ENCODE data around the gene DNAH14.
"Not testable (repeated sequence)": the region's sequence is repeated elsewhere in the genome, so short reads cannot be mapped to it uniquely, and the experiment has no call there.

Gene DNAH14

GRCh38 chr1:224922404-224923164, 6.9 kb upstream of the DNAH14 start:
- no peak for DNase-seq

- DNase-seq, result no peak
These were observed 5.7 kb upstream of the DNAH14 start for GRCh38 chr1:224923726-224924125.

GRCh38 chr1:224927631-224928030, 1.8 kb upstream of the DNAH14 start:
- not testable (repeated sequence) for DNase-seq

- DNase-seq, result no peak
These were observed 569 bp upstream of the DNAH14 start for GRCh38 chr1:224928906-224929305.

DNA sequence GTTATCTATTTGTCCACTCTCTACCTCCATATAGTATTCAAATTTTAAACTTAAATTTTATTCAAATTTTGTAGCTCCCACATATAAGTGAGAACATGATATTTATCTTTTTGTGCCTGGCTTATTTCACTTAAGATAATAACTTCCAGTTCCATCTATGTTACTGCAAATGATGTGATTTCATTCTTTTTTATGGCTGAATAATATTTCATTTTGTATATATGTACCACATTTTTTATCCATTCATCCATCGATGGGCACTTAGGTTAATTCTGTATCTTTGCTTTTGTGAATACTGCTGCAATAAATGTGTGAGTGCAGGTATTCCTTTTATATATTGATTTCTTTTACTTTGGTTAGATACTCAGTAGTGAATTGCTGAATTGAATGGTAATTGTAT, 2.1 kb downstream of the DNAH14 start:
- DNase-seq, result no peak

DNA sequence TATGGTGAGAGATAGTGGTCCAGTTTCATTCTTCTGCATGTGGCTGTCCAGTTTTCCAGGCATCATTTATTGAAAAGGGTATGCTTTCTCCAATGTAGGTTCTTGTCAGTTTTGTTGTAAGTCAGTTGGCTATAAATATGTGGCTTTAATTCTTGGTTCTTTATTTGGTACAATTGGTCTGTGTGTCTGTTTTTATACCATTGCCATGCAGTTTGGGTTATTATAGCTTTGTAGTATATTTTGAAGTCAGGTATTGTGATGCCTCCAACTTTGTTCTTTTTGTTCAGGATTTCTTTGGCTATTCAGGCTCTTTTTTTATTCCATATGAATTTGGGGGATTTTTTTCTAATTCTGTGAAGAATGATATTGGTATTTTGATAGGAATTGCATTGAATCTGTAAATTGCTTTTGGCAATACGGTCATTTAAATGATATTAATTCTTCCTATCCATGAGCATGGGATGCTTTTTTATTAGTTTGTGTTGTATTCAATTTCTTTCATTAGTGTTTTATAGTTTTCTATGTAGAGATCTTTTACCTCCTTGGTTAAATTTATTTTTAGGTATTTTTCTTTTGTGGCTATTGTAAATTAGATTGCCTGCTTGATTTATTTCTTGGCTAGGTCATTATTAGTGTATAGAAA, 3.3 kb downstream of the DNAH14 start:
- DNase-seq, result no peak

DNA sequence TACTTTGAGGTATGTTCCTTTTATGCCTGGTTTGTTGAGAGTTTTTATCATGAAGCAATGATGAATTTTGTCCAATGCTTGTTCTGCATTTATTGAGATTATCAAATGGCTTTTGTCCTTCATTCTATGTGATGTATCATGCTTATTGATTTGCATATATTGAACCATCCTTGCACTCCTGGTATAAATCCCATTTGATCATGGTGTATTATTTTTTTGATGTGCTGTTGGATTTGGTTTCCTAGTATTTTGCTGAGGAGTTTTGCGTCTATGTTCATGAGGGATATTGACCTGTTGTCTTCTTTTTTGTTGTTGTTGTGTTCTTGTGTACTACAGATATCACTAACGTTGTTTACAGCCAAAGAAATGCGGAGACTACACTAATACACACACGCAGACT, 4.1 kb downstream of the DNAH14 start:
- no peak for DNase-seq

DNA sequence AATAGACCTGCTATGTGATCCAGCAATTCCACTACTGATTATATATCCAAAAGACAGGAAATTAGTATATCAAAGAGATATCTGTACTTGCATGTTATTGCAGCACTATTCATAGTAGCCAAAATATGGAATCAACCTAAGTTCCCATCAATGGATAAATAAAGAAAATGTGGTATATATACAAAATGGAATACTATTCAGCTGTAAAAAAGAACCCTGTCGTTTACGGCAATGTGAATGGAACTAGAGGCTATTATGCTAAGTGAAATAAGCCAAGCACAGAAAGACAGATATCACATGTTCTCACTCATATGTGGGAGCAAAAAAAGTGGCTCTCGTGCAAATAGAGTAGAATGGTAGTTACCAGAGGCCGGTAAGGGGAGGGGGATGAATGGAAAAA, 9.2 kb downstream of the DNAH14 start:
- no peak for DNase-seq

- DNase-seq, result no peak
These were observed 10.5 kb downstream of the DNAH14 start for GRCh38 chr1:224939844-224940425.

DNA sequence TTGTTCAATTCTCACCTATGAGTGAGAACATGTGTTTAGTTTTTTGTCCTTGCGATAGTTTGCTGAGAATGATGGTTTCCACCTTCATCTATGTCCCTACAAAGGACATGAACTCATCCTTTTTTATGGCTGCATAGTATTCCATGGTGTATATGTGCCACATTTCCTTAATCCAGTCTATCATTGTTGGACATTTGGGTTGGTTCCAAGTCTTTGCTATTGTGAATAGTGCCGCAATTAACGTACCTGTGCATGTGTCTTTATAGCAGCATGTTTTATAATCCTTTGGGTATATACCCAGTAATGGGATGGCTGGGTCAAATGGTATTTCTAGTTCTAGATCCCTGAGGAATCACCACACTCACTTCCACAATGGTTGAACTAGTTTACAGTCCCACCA, 11.3 kb downstream of the DNAH14 start:
- DNase-seq, result not testable (repeated sequence)

DNA sequence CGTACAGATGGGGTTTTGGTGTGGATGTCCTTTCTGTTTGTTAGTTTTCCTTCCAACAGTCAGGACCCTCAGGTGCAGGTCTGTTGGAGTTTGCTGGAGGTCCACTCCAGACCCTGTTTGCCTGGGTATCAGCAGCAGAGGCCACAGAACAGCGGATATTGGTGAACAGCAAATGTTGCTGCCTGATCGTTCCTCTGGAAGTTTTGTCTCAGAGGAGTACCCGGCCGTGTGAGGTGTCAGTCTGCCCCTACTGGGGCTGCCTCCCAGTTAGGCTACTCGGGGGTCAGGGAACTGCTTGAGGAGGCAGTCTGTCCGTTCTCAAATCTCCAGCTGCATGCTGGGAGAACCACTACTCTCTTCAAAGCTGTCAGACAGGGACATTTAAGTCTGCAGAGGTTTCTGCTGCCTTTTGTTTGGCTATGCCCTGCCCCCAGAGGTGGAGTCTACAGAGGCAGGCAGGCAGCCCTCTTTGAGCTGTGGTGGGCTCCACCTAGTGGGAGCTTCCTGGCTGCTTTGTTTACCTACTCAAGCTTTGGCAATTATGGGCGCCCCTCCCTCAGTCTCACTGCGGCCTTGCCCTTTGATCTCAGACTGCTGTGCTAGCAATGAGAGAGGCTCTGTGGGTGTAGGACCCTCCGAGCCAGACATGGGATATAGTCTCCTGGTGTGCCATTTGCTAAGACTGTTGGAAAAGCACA, 16.3 kb downstream of the DNAH14 start:
- DNase-seq, result not testable (repeated sequence)

- not testable (repeated sequence) for DNase-seq
These were observed 16.8 kb downstream of the DNAH14 start for GRCh38 chr1:224946349-224946691.

GRCh38 chr1:224957696-224958095, 28.2 kb downstream of the DNAH14 start:
- DNase-seq, result no peak

DNA sequence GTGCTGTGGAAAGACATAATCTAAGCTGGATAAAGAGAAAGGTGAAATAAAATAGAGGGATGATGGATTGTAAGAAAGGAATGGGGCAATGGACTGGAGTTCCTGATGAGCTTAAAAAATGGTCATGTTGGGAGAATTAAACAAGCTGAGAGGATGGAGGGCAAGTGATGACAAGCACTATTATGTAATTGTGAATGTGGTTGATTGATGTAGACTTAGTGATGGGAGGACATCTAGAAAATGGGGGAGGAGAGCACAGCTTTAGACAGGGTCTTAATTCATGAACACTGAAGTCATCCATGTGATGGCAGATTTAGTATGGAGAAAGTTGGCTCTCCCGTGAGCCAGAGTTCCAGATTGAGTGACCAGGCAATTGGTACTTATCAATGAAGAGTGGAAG, 29.0 kb downstream of the DNAH14 start:
- DNase-seq, result no peak

GRCh38 chr1:224959115-224959514, 29.6 kb downstream of the DNAH14 start:
- no peak for DNase-seq

GRCh38 chr1:224959656-224960055, 30.2 kb downstream of the DNAH14 start:
- no peak for DNase-seq

DNA sequence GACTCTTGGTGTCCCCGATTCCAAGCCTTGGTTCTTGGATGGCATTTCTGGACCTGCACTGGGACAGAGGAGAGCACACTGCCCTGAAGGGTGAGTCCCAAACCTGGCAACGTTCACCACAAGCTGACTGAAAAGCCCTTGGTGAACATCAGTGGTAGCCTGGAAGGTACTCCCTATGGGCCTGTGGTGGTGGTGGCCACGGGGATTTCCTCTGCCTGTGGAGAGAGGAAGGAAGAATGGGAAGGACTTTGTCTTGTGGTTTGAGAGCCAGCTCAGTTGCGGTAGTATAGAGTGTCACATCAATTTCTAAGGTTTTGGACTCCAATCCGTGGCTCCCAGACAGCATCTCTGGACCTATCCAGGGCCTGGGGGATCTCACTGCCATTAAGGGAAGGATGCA, 50.7 kb downstream of the DNAH14 start:
- DNase-seq, result no peak

GRCh38 chr1:224981922-224982354, 52.5 kb downstream of the DNAH14 start:
- DNase-seq, result not testable (repeated sequence)

DNA sequence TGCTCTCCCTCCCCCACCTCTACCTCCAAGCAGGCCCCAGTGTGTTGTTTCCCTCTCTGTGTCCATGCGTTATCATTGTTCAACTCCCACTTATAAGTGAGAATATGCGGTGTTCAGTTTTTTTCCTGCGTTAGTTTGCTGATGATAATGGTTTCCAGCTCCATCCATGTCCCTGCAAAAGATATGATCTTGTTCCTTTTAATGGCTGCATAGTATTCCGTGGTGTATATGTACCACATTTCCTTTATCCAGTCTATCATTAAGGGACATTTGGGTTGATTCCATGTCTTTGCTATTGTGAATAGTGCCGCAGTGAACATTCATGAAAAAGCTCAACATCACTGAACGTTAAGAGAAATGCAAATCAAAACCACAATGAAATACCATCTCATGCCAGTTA, 58.6 kb downstream of the DNAH14 start:
- no peak for DNase-seq

DNA sequence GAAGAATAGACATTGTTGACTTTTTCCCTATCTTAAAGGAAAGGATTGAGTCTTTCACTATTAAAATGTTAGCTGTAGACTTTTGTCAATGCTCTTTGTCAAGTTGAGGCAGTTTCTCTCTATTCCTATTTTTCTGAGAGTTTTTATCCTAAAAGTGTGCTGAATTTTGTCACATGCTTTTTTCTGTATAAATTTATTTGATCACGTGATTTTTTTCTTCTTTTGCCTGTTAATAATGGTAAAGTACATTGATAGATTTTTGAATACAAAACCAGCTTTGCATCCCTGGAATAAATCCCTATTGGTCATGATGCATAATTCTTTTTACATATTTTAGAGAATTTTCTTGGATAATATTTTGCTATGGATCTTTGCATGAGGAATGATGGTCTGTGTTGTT, 60.1 kb downstream of the DNAH14 start:
- no peak for DNase-seq

GRCh38 chr1:224991550-224991949, 62.1 kb downstream of the DNAH14 start:
- DNase-seq, result not testable (repeated sequence)

DNA sequence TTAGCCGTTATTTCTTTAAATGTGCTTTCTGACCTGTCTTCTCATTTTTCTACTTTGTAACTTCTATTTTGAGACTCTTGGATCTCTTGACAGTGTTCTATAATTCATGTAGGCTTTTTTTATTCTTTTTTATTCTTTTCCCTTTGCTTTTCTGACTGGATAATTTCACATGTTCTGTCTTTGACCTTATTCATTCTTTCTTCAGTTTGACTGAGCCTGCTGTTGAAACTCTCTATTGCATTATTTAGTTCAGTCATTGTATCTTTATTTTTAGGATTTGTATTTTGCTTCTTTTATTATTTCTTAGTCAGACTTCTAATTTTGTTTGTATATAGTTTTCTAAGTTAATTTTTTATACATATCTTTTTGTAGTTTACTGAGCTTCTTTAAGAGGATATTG, 66.1 kb downstream of the DNAH14 start:
- no peak for DNase-seq

DNA sequence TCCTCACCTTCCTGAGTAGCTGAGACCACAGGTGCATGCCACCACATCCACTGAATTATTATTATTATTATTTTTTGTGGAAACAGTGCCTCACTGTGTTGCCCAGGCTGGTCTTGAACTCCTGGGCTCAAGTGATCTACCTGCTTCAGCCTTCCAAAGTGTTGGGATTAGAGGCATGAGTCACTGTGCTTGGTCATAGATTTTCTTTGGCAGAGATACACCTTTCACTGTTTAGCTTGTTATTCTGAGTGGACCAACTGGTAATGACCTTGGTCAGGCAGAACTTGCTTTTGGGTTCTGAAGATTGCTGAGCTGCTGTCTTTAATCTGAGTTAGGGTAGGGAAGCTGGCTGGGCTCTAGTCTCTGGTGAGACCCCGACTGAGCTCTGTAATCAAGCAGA, 66.8 kb downstream of the DNAH14 start:
- no peak for DNase-seq

- DNase-seq, result no peak
These were observed 68.7 kb downstream of the DNAH14 start for GRCh38 chr1:224998185-224998584.
